ENCODE data around the gene CLEC10A.

CLEC10A gene

GRCh38 chr17:7078711-7079110 is 1.3 kb downstream of the CLEC10A start:
- no peak for TF ChIP-seq RARB (CRISPR knock-in tag; IDR thresholded peaks at IDR 0.05)
- TF ChIP-seq SNAI2 (CRISPR knock-in tag; IDR thresholded peaks at IDR 0.05) = no peak
- no peak for TF ChIP-seq CSDC2 (CRISPR knock-in tag; IDR thresholded peaks at IDR 0.05)
- no peak for TF ChIP-seq PATZ1 (CRISPR knock-in tag; IDR thresholded peaks at IDR 0.05; ENCODE audit: borderline replicate concordance)
- TF ChIP-seq ZNF70 (CRISPR knock-in tag; IDR thresholded peaks at IDR 0.05) = no peak
- no peak for TF ChIP-seq ZC3H10 (CRISPR knock-in tag; IDR thresholded peaks at IDR 0.05)
- no peak for ATAC-seq

- ATAC-seq = no peak
- TF ChIP-seq POU6F1 (CRISPR knock-in tag; IDR thresholded peaks at IDR 0.05; ENCODE audit: borderline replicate concordance, low read depth) (no peak), ZC3H10 (CRISPR knock-in tag; IDR thresholded peaks at IDR 0.05) (no peak), TOX (CRISPR knock-in tag; IDR thresholded peaks at IDR 0.05; ENCODE audit: borderline replicate concordance) (no peak), PPARA (CRISPR knock-in tag; IDR thresholded peaks at IDR 0.05; ENCODE audit: borderline replicate concordance) (no peak), ESRRG (CRISPR knock-in tag; IDR thresholded peaks at IDR 0.05) (no peak), GLIS3 (CRISPR knock-in tag; IDR thresholded peaks at IDR 0.05) (no peak), ARNTL (CRISPR knock-in tag; IDR thresholded peaks at IDR 0.05; ENCODE audit: borderline replicate concordance, low read depth) (no peak), CSRNP3 (CRISPR knock-in tag; IDR thresholded peaks at IDR 0.05) (no peak), BACH2 (CRISPR knock-in tag; IDR thresholded peaks at IDR 0.05; ENCODE audit: borderline replicate concordance) (no peak), ZNF565 (CRISPR knock-in tag; conservative IDR thresholded peaks at IDR 0.05; ENCODE audit: low read depth) (no peak), OSR1 (CRISPR knock-in tag; IDR thresholded peaks at IDR 0.05) (no peak), SNAI2 (CRISPR knock-in tag; IDR thresholded peaks at IDR 0.05) (no peak), ZNF8 (CRISPR knock-in tag; IDR thresholded peaks at IDR 0.05) (no peak), TCF4 (CRISPR knock-in tag; IDR thresholded peaks at IDR 0.05; ENCODE audit: borderline replicate concordance) (no peak), CREB5 (CRISPR knock-in tag; IDR thresholded peaks at IDR 0.05; ENCODE audit: low read depth) (no peak), RARB (CRISPR knock-in tag; IDR thresholded peaks at IDR 0.05) (no peak), ZNF70 (CRISPR knock-in tag; IDR thresholded peaks at IDR 0.05) (no peak), PATZ1 (CRISPR knock-in tag; IDR thresholded peaks at IDR 0.05; ENCODE audit: borderline replicate concordance) (no peak), TSHZ2 (CRISPR knock-in tag; IDR thresholded peaks at IDR 0.05) (no peak)
Observed at GRCh38 chr17:7077911-7078546, 2.0 kb downstream of the CLEC10A start.

Measured in SK-N-SH treated with all-trans-retinoic acid at 6 μM for 48 hours (cell line).